Small intestine (tissue), 7 donors: ENCODE data around the gene SLC33A1. TPM values are rescaled to one million over a fixed set of nuclear protein-coding genes. Genes with fewer than 3 reads are reported as not detected.
"Not testable (repeated sequence)": the region's sequence is repeated elsewhere in the genome, so short reads cannot be mapped to it uniquely, and the experiment has no call there.

Source experiments
- DNase-seq, 2 donors: peaks; one replicate each; pipeline versions ENCODE4 v3.0.0 to v3.0.0-alpha.2; 2013
- FAIRE-seq: peaks from 2 replicates; lab custom pipeline; 2012; peaks lifted over from hg19 to GRCh38; lab: Jason Lieb, UNC
- H3K27ac ChIP-seq, 3 donors: one replicate each; pipeline ENCODE4 v1.5.1; 2013; ENCODE audit warnings: low read length in 2 of 3, mild to moderate bottlenecking in 2 of 3, control low read depth in 1 of 3, inconsistent platforms in 1 of 3, low read depth in 1 of 3, moderate library complexity in 1 of 3
- H3K27me3 ChIP-seq, 3 donors: one replicate each; pipeline ENCODE4 v1.6.1; 2013; ENCODE audit warnings: low read length in 3 of 3, inconsistent platforms in 1 of 3; ENCODE audit not compliant: control insufficient read depth in 3 of 3, insufficient read depth in 3 of 3
- H3K36me3 ChIP-seq, 3 donors: one replicate each; pipeline ENCODE4 v1.6.1; 2013; ENCODE audit warnings: low read length in 3 of 3, inconsistent platforms in 1 of 3, low read depth in 1 of 3, mild to moderate bottlenecking in 1 of 3, moderate library complexity in 1 of 3; ENCODE audit not compliant: control insufficient read depth in 3 of 3, insufficient read depth in 2 of 3
- H3K4me1 ChIP-seq, 3 donors: one replicate each; pipeline ENCODE4 v1.6.1; 2013; ENCODE audit warnings: low read length in 2 of 3, inconsistent platforms in 1 of 3, low read depth in 1 of 3, mild to moderate bottlenecking in 1 of 3, moderate library complexity in 1 of 3; ENCODE audit not compliant: control insufficient read depth in 3 of 3, insufficient read depth in 2 of 3
- H3K4me3 ChIP-seq, 3 donors: one replicate each; pipeline ENCODE4 v1.5.1; 2013; ENCODE audit warnings: low read length in 3 of 3, control low read depth in 1 of 3, inconsistent platforms in 1 of 3, low read depth in 1 of 3, mild to moderate bottlenecking in 1 of 3, moderate library complexity in 1 of 3
- H3K9me3 ChIP-seq, 2 donors: one replicate each; pipeline ENCODE4 v1.6.1; 2013; ENCODE audit warnings: low read depth in 1 of 2, low read length in 1 of 2; ENCODE audit not compliant: control insufficient read depth in 2 of 2, insufficient read depth in 1 of 2
- WGBS, 3 donors: extraction: QIAGEN DNeasy Blood & Tissue Kit; methylation state at CpG; one replicate each; pipeline ENCODE4 v1.1.7; 2013; 5-methylcytosine and 5-hydroxymethylcytosine counted together
- polyA plus RNA-seq, 4 donors: library from polyadenylated mRNA; stranded (reverse) in 3 of 4; unstranded in 1 of 4; fragments of 200-250 nt in 3 of 4; fragments of 120-200 nt in 1 of 4; gene quantifications; one replicate each; pipeline versions ENCODE4 v1.2.1 to v1.2.3, GENCODE V29; 2013
- donor health status: healthy with polysubstance abuse.
- donor health status: control.
- donor health status: control.
- donor health status: Bipolar disorder and iron deficiency.
- donor health status: healthy.

Gene SLC33A1
- polyA plus RNA-seq, 4 donors = 2.9 to 34.3 (median 10.2) TPM

DNA sequence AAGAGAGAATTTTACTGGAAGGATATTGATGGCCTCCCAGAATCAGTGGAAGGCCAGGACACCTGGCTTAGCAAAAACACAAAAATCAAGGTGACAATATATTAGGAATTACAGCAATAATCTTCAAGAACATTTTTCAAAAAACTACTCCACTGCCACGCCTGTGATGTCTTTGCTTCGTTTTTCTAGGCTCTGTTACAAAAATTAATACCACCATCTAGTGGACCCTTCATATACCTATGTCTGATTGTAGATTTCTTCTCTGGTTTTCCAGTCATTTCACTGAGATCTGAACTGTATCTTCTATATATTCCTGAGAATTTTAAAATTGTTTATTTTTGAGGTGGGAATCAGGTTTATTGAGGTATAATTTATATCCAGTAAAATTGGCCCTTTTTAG is 5.6 kb upstream of the SLC33A1 start:
- no peaks in the 10 kb centered on the region for H3K9me3 ChIP-seq
- no peaks in the 10 kb centered on the region for H3K36me3 ChIP-seq
- no peak overlapping the region for H3K4me3 ChIP-seq
- FAIRE-seq = no peak
- no peaks in the 10 kb centered on the region for H3K27me3 ChIP-seq
- no peaks in the 10 kb centered on the region for H3K4me1 ChIP-seq
- H3K27ac ChIP-seq = no peak overlapping the region
- peak; percentile 8 to 22 for DNase-seq
- WGBS, 3 donors = 2 to 9% (median 3%) methylated on average over 2 of the region's 2 CpGs

DNA sequence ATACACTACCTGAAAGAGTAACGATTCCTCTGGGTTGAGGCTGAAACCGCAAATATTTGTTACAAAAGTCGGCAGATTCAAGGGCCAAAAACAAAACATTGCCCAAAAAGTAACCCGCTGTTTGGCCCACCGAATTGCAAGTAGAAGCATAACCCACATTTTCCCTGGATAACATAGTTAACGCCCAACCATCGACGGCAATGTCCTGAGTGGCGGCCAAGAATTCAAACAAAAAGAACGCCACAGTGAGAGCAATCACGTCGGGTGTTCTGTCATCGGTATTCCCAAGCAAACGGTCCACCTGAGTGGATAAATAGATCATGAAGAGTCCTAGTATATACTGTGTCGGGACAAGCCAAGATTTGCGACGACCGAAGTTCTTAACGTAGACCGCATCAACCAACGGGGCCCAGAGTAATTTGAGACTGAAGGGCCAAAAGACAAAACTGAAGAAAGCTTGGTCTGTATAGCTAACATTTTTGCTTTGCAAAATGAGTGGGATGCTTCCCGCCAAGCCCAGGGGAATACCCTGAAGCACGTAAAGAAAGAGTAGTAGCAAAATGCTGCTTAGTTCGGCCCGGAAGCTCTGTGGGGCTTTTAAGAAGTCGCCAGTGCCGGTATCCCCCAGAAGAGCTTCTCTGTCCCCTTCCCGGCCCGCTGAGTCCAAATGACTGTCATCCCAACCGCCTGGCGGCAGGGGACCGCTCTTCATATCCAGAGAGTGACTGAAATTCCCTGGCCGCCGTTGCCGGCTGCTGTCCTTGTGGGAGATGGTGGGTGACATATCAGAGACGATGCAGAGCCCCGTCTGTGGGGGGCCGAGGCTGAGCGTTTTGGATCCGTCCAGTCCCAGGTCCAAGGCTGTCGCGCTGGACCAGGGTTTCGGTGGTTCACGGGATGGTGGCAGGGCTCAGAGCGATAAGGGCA is 750 bp downstream of the SLC33A1 start:
- FAIRE-seq = no peak
- Histone ChIP-seq H3K4me1 (peaks cover 2 to 15% (median 13%) of the 10 kb centered on the region in 3 donors), H3K27me3 (no peaks in the 10 kb centered on the region)

DNA sequence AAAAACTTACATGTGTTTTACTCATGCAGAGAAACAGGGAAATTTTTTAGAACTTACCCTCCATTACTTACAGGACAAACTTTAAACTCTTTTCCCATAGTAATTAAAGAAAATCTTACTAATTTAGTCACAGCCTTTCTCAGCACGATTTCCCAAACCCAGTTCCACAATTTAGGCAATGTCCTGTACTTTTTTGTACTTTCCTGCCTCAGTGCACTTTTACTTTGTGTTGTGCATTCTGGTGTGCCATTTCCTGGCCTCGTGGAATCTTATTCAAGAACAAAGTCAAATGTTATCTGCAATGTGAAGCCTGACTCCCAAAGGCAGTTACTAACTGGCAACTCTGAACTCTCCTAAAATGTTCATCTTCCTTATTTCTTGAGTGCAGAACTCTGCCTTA is 1.9 kb downstream of the SLC33A1 start:
- H3K36me3 ChIP-seq = peaks cover 0 to 9% (median 0%) of the 10 kb centered on the region in 3 donors
- H3K4me3 ChIP-seq = peak overlapping the region in 2 of 3 donors; percentile 81 to 94
- WGBS, 3 donors = 2 to 23% (median 7%) methylated on average over 2 of the region's 2 CpGs
- no peak for FAIRE-seq
- H3K27me3 ChIP-seq = no peaks in the 10 kb centered on the region
- H3K4me1 ChIP-seq = peaks cover 2 to 15% (median 13%) of the 10 kb centered on the region in 3 donors
- peak in 1 of 2 donors; percentile 7 for DNase-seq
- no peak overlapping the region for H3K27ac ChIP-seq
- no peaks in the 10 kb centered on the region for H3K9me3 ChIP-seq

More for the DNA sequence above, 750 bp downstream of the SLC33A1 start:
- Histone ChIP-seq H3K27ac (peak overlapping the region; percentile 88 to 96 (median 89)), H3K9me3 (no peaks in the 10 kb centered on the region), H3K4me3 (peak overlapping the region; percentile 81 to 94 (median 82)), H3K36me3 (peaks cover 0 to 9% (median 0%) of the 10 kb centered on the region in 3 donors)
- peak in 1 of 2 donors; percentile 18 for DNase-seq
- WGBS, 3 donors = 0 to 1% (median 1%) methylated on average over 45 of the region's 45 CpGs

DNA sequence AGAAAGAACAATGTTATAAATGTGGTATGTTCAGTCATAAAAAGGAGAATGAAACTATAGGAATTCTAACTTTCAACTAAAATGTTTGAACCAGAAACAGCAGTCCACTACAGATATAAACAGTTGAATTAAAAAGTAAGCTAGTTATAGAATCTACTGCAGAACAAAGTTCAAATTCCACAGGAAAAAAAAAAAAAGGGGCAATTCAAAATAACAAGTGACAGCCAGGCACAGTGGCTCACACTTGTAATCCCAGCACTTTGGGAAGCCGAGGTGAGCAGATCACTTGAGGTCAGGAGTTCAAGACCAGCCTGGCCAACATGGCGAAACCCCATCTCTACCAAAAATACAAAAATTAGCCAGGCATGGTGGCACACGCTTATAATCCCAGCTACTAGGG is 4.8 kb downstream of the SLC33A1 start:
- not testable (repeated sequence) for H3K4me3 ChIP-seq, H3K27me3 ChIP-seq, FAIRE-seq, H3K9me3 ChIP-seq, H3K27ac ChIP-seq
- WGBS, 3 donors = 34 to 67% (median 54%) methylated on average over 3 of the region's 3 CpGs
- peaks cover 0 to 15% (median 0%) of the 10 kb centered on the region in 3 donors for H3K36me3 ChIP-seq
- H3K4me1 ChIP-seq = peaks cover 2 to 15% (median 13%) of the 10 kb centered on the region in 3 donors
- peak; percentile 32 to 38 for DNase-seq

DNA sequence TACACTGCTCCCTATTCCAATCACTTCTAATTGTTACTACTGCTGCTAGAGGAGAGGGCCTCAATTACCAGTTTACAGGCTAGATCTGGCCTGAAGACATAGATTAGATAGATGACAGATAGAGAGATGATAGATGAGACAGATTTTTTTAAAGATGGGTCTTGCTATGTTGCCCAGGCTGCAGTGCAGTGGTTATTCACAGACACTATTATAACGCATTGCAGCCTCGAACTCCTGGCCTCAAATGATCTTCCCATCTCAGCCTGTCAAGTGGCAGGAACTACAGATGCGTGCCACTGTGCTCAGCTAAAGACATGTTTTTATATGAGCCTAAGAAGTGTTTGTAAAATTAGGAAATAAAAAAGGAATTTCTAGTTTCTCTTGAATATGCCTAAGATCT is 6.2 kb downstream of the SLC33A1 start:
- no peak for DNase-seq
- Histone ChIP-seq H3K4me1 (peaks cover 2 to 15% (median 13%) of the 10 kb centered on the region in 3 donors), H3K27ac (no peak overlapping the region), H3K4me3 (no peak overlapping the region), H3K9me3 (no peaks in the 10 kb centered on the region), H3K36me3 (peaks cover 0 to 15% (median 0%) of the 10 kb centered on the region in 3 donors), H3K27me3 (no peaks in the 10 kb centered on the region)
- no peak for FAIRE-seq
- 80 to 95% (median 94%) methylated on average over 3 of the region's 3 CpGs for WGBS, 3 donors

DNA sequence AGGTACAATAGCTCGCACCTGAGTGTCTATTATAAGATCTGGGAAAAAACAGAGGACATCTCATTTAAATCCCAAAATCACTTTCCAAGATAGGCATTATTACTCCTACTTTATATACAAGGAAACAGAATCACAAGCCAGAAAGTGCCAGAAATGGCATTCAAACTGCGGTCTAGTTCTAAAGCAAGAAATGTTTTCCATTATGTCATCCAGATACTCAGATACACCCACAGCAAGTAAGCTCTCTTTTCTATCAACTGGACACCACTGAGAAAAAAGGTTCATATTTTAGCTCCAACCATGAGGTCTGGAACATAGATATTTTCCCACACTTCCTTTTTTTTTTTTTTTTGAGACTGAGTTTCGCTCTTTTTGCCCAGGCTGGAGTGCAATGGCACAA is 8.1 kb downstream of the SLC33A1 start:
- H3K9me3 ChIP-seq = no peaks in the 10 kb centered on the region
- H3K4me3 ChIP-seq = no peak overlapping the region
- DNase-seq = no peak
- WGBS, 3 donors = 82 to 92% (median 89%) methylated on average over 3 of the region's 3 CpGs
- H3K27me3 ChIP-seq = no peaks in the 10 kb centered on the region
- no peak overlapping the region for H3K27ac ChIP-seq
- H3K4me1 ChIP-seq = peaks cover 0 to 5% (median 2%) of the 10 kb centered on the region in 3 donors
- peaks cover 0 to 19% (median 0%) of the 10 kb centered on the region in 3 donors for H3K36me3 ChIP-seq
- no peak for FAIRE-seq

DNA sequence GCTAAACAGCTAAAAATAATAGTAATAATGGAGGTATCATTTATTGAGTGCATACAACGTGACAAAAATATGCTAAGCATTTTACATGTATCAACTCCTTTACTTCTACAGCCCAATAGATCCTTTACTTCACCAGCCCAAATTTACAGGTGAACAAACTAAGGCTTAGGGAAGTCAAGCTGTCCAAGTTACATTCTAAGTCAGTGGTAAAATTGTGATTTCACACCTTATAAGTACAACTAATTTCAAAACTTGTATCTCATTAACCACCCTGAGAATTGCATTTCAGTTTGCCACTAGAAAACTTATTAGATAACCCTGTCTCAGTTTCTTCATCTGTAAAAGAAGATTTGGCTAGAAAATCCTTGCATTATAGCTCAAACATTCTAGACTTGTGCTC is 10.7 kb downstream of the SLC33A1 start:
- Histone ChIP-seq H3K4me1 (no peaks in the 10 kb centered on the region), H3K27ac (no peak overlapping the region), H3K4me3 (no peak overlapping the region), H3K27me3 (no peaks in the 10 kb centered on the region), H3K36me3 (peaks cover 0 to 18% (median under 1%) of the 10 kb centered on the region in 3 donors), H3K9me3 (no peaks in the 10 kb centered on the region)
- WGBS, 3 donors = 50 to 69% (median 60%) methylated on average over 1 of the region's 1 CpG
- DNase-seq (no peak), FAIRE-seq (no peak)

DNA sequence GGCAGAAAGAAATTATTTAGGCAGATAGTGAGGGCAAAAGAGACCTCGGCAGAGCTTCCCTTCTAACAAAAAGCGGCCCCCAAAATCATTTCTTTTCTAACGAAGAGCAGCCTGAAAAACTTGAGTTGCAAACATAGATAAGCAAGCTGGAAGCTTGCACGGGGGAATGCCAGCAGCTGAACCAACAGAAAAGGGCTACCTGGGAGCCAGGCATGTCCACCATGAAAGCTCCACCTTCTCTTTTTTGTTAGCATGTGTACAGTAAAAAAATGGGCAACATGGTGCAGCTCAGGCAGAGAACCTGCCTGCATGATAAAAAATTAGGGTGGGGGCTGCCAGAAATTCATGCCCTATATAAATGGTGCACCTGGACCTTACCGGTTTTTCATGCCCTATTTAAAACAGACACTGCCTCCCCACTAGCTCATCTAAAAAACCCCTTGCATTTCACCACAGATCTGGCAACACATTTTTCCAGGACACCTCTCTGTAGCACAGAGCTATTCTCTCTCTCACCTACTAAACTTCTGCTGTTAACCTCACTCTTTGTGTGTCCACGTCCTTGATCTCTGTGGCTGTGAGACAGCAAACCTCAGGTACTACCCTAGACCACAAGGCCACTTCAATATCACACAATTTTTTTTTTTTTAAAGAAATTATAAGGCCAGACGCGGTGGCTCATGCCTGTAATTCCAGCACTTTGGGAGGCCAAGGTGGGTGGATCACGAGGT is 18.7 kb downstream of the SLC33A1 start:
- no peaks in the 10 kb centered on the region for H3K4me1 ChIP-seq
- WGBS, 3 donors = 77 to 89% (median 85%) methylated on average over 9 of the region's 9 CpGs
- no peaks in the 10 kb centered on the region for H3K27me3 ChIP-seq
- no peak overlapping the region for H3K27ac ChIP-seq
- peaks cover 2 to 26% (median 3%) of the 10 kb centered on the region in 3 donors for H3K36me3 ChIP-seq
- FAIRE-seq = no peak
- DNase-seq = no peak
- no peak overlapping the region for H3K4me3 ChIP-seq
- no peaks in the 10 kb centered on the region for H3K9me3 ChIP-seq
